WTC11 (cell line): Measurements from ENCODE around the gene H1-8. TPM values are rescaled to one million over a fixed set of nuclear protein-coding genes. Genes with fewer than 3 reads are reported as not detected.

Experiments
- ATAC-seq: fragments of 200-7000 bp; cut with Tn5 transposase; 2 replicates; pipeline ENCODE4 v1.10.0; 2021; ENCODE audit warnings: mild to moderate bottlenecking, moderate library complexity
- CTCF ChIA-PET: fragments of 300-600 bp; sonication (Branson Sonifier 250); formaldehyde crosslinking; loops from one replicate; lab custom pipeline; 2021; ENCODE audit warnings: antibody characterized with exemption; lab: Charles Lee
- POLR2A ChIA-PET: fragments of 350-600 bp; sonication (Branson Sonifier 250); formaldehyde crosslinking; loops from one replicate; lab custom pipeline; 2021; ENCODE audit warnings: antibody characterized with exemption; lab: Charles Lee
- DNase-seq: peaks from one replicate; pipeline ENCODE4 v3.0.0; 2021; ENCODE audit warnings: low spot score
- H3K27ac Mint-ChIP-seq: 2 replicates; pipeline ENCODE4 v1.8.0; 2021; ENCODE audit warnings: mixed read lengths
- H3K27me3 Mint-ChIP-seq: 2 replicates; pipeline ENCODE4 v1.8.0; 2021; ENCODE audit warnings: low read depth, mild to moderate bottlenecking, moderate library complexity, mixed read lengths
- H3K36me3 Mint-ChIP-seq: 2 replicates; pipeline ENCODE4 v1.8.0; 2021; ENCODE audit warnings: mixed read lengths
- H3K4me1 Mint-ChIP-seq: 2 replicates; pipeline ENCODE4 v1.8.0; 2022; ENCODE audit warnings: mixed read lengths
- H3K4me3 Mint-ChIP-seq: 2 replicates; pipeline ENCODE4 v1.8.0; 2021; ENCODE audit warnings: mild to moderate bottlenecking, moderate library complexity, mixed read lengths
- H3K9me3 Mint-ChIP-seq: 2 replicates; pipeline ENCODE4 v1.8.0; 2021; ENCODE audit warnings: mixed read lengths
- CBFB ChIP-seq: sonication (generic); formaldehyde crosslinking; IDR thresholded peaks from 2 replicates; pipeline ENCODE4 v1.8.1; 2022; ENCODE audit warnings: mild to moderate bottlenecking, low read depth, missing genetic modification reagents
- CREM ChIP-seq: sonication (generic); formaldehyde crosslinking; IDR thresholded peaks from 2 replicates; pipeline ENCODE4 v1.8.1; 2022; ENCODE audit warnings: mild to moderate bottlenecking, missing genetic modification reagents, moderate library complexity
- EMX1 ChIP-seq: fragments of 250-450 bp; sonication (Bioruptor Pico); IDR thresholded peaks from 2 replicates; pipeline ENCODE4 v1.8.0; 2021; ENCODE audit warnings: mild to moderate bottlenecking
- FOXP1 ChIP-seq: sonication (generic); formaldehyde crosslinking; IDR thresholded peaks from 2 replicates; pipeline ENCODE4 v1.8.0; 2022; ENCODE audit warnings: missing genetic modification reagents, mild to moderate bottlenecking, moderate library complexity, borderline replicate concordance
- GRHL2 ChIP-seq: fragments of 250-450 bp; sonication (Bioruptor Pico); IDR thresholded peaks from 2 replicates; pipeline ENCODE4 v1.8.0; 2022; ENCODE audit warnings: mild to moderate bottlenecking, moderate library complexity; ENCODE audit not compliant: insufficient replicate concordance, severe bottlenecking
- KAT7 ChIP-seq: sonication (generic); formaldehyde crosslinking; IDR thresholded peaks from 2 replicates; pipeline ENCODE4 v1.8.1; 2023; ENCODE audit warnings: missing genetic modification reagents, mild to moderate bottlenecking, borderline replicate concordance
- NFATC4 ChIP-seq: fragments of 250-450 bp; sonication (Bioruptor Pico); IDR thresholded peaks from 2 replicates; pipeline ENCODE4 v1.9.0; 2021; ENCODE audit warnings: mild to moderate bottlenecking
- NFYB ChIP-seq: sonication (generic); formaldehyde crosslinking; conservative IDR thresholded peaks from 2 replicates; pipeline ENCODE4 v1.8.0; 2022; ENCODE audit warnings: low read depth, missing genetic modification reagents
- NR3C1 ChIP-seq: sonication (generic); formaldehyde crosslinking; conservative IDR thresholded peaks from 2 replicates; pipeline ENCODE4 v1.8.1; 2023; ENCODE audit warnings: low read depth, mild to moderate bottlenecking, missing genetic modification reagents
- OVOL2 ChIP-seq: fragments of 250-450 bp; sonication (Bioruptor Pico); IDR thresholded peaks from 2 replicates; pipeline ENCODE4 v1.9.0; 2021; ENCODE audit warnings: mild to moderate bottlenecking, borderline replicate concordance
- RORB ChIP-seq: fragments of 250-450 bp; sonication (Bioruptor Pico); IDR thresholded peaks from 2 replicates; pipeline ENCODE4 v1.9.0; 2021; ENCODE audit warnings: mild to moderate bottlenecking
- TEAD4 ChIP-seq: sonication (generic); formaldehyde crosslinking; IDR thresholded peaks from 2 replicates; pipeline ENCODE4 v1.8.0; 2022; ENCODE audit warnings: mild to moderate bottlenecking, missing genetic modification reagents
- TP53 ChIP-seq: sonication (generic); formaldehyde crosslinking; IDR thresholded peaks from 2 replicates; pipeline ENCODE4 v1.8.1; 2023; ENCODE audit warnings: mild to moderate bottlenecking, missing genetic modification reagents
- ZNF121 ChIP-seq: sonication (generic); formaldehyde crosslinking; IDR thresholded peaks from 2 replicates; pipeline ENCODE4 v1.8.0; 2023; ENCODE audit warnings: missing genetic modification reagents
- ZNF219 ChIP-seq: sonication (generic); formaldehyde crosslinking; IDR thresholded peaks from 2 replicates; pipeline ENCODE4 v1.8.0; 2023; ENCODE audit warnings: missing genetic modification reagents, mild to moderate bottlenecking, borderline replicate concordance
- ZNF263 ChIP-seq: sonication (generic); formaldehyde crosslinking; IDR thresholded peaks from 2 replicates; pipeline ENCODE4 v1.8.1; 2022; ENCODE audit warnings: low read depth, mild to moderate bottlenecking, moderate library complexity, missing genetic modification reagents
- total RNA-seq: library from RNA; stranded (reverse); gene quantifications from 3 replicates; pipeline ENCODE4 v1.2.3, GENCODE V29; 2021
- TF ChIP-seq, protein P1 (sequence below): sonication (generic); formaldehyde crosslinking; IDR thresholded peaks from 2 replicates; pipeline ENCODE4 v1.8.0; 2023; ENCODE audit warnings: mild to moderate bottlenecking, missing genetic modification reagents
- TF ChIP-seq, protein P2 (sequence below): sonication (generic); formaldehyde crosslinking; IDR thresholded peaks from 2 replicates; pipeline ENCODE4 v1.8.0; 2023; ENCODE audit warnings: missing genetic modification reagents, mild to moderate bottlenecking, borderline replicate concordance
- TF ChIP-seq, protein P3 (sequence below): sonication (generic); formaldehyde crosslinking; IDR thresholded peaks from 2 replicates; pipeline ENCODE4 v1.8.0; 2022; ENCODE audit warnings: mild to moderate bottlenecking, missing genetic modification reagents
- TF ChIP-seq, protein P4 (sequence below): fragments of 250-450 bp; sonication (Bioruptor Pico); IDR thresholded peaks from 2 replicates; pipeline ENCODE4 v1.9.0; 2021; ENCODE audit warnings: mild to moderate bottlenecking, borderline replicate concordance
- TF ChIP-seq, protein P5 (sequence below): fragments of 250-450 bp; sonication (Bioruptor Pico); IDR thresholded peaks from 2 replicates; pipeline ENCODE4 v1.9.0; 2021; ENCODE audit warnings: mild to moderate bottlenecking

Gene H1-8
- total RNA-seq, 1 experiment from 2014 or later: not detected

DNA sequence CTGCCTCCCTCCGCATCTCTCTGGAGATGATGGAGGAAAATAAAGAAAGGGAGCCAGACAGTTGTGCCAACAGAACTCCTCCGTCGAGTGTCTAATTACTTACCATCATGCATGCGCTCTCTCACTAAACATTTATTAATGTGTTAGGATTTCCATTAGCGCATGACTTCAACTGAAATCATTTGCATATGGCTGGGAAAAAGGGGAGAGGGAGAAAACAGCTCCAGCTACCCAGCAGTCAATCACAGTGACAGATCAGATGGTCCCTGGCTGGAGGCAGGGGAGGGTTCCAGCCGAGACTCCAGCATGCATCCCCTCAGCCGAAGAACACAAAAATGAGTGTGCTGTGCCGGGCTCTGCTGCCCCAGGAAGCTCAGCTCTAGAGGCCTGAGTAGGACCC is 21.4 kb upstream of the H1-8 start:
- ChIA-PET CTCF (interaction anchor here (1.4 kb wide), 1 partner anchor 32 kb away, joined by 5 read pairs; no protein-coding TSS in a partner anchor), POLR2A (no interaction called here)
- Mint-ChIP-seq H3K27ac (no peak overlapping the region; the same call in 1 of the 2 replicates), H3K4me1 (peaks cover 6% of the 10 kb centered on the region), H3K9me3 (no peaks in the 10 kb centered on the region), H3K36me3 (no peaks in the 10 kb centered on the region), H3K4me3 (no peak overlapping the region), H3K27me3 (no peaks in the 10 kb centered on the region)
- ATAC-seq (no peak), DNase-seq (no peak)
- TF ChIP-seq ZNF263 (CRISPR knock-in tag) (no peak), NR3C1 (CRISPR knock-in tag) (no peak), NFYB (CRISPR knock-in tag) (no peak), GRHL2 (CRISPR knock-in tag) (no peak), ZNF121 (CRISPR knock-in tag) (no peak), FOXP1 (no peak)
- TF ChIP-seq, protein P1, sequence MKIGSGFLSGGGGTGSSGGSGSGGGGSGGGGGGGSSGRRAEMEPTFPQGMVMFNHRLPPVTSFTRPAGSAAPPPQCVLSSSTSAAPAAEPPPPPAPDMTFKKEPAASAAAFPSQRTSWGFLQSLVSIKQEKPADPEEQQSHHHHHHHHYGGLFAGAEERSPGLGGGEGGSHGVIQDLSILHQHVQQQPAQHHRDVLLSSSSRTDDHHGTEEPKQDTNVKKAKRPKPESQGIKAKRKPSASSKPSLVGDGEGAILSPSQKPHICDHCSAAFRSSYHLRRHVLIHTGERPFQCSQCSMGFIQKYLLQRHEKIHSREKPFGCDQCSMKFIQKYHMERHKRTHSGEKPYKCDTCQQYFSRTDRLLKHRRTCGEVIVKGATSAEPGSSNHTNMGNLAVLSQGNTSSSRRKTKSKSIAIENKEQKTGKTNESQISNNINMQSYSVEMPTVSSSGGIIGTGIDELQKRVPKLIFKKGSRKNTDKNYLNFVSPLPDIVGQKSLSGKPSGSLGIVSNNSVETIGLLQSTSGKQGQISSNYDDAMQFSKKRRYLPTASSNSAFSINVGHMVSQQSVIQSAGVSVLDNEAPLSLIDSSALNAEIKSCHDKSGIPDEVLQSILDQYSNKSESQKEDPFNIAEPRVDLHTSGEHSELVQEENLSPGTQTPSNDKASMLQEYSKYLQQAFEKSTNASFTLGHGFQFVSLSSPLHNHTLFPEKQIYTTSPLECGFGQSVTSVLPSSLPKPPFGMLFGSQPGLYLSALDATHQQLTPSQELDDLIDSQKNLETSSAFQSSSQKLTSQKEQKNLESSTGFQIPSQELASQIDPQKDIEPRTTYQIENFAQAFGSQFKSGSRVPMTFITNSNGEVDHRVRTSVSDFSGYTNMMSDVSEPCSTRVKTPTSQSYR (CRISPR knock-in tag): no peak
- TF ChIP-seq, protein P2, sequence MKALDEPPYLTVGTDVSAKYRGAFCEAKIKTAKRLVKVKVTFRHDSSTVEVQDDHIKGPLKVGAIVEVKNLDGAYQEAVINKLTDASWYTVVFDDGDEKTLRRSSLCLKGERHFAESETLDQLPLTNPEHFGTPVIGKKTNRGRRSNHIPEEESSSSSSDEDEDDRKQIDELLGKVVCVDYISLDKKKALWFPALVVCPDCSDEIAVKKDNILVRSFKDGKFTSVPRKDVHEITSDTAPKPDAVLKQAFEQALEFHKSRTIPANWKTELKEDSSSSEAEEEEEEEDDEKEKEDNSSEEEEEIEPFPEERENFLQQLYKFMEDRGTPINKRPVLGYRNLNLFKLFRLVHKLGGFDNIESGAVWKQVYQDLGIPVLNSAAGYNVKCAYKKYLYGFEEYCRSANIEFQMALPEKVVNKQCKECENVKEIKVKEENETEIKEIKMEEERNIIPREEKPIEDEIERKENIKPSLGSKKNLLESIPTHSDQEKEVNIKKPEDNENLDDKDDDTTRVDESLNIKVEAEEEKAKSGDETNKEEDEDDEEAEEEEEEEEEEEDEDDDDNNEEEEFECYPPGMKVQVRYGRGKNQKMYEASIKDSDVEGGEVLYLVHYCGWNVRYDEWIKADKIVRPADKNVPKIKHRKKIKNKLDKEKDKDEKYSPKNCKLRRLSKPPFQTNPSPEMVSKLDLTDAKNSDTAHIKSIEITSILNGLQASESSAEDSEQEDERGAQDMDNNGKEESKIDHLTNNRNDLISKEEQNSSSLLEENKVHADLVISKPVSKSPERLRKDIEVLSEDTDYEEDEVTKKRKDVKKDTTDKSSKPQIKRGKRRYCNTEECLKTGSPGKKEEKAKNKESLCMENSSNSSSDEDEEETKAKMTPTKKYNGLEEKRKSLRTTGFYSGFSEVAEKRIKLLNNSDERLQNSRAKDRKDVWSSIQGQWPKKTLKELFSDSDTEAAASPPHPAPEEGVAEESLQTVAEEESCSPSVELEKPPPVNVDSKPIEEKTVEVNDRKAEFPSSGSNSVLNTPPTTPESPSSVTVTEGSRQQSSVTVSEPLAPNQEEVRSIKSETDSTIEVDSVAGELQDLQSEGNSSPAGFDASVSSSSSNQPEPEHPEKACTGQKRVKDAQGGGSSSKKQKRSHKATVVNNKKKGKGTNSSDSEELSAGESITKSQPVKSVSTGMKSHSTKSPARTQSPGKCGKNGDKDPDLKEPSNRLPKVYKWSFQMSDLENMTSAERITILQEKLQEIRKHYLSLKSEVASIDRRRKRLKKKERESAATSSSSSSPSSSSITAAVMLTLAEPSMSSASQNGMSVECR (CRISPR knock-in tag): no peak
- TF ChIP-seq, protein P3, sequence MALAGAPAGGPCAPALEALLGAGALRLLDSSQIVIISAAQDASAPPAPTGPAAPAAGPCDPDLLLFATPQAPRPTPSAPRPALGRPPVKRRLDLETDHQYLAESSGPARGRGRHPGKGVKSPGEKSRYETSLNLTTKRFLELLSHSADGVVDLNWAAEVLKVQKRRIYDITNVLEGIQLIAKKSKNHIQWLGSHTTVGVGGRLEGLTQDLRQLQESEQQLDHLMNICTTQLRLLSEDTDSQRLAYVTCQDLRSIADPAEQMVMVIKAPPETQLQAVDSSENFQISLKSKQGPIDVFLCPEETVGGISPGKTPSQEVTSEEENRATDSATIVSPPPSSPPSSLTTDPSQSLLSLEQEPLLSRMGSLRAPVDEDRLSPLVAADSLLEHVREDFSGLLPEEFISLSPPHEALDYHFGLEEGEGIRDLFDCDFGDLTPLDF: no peak

DNA sequence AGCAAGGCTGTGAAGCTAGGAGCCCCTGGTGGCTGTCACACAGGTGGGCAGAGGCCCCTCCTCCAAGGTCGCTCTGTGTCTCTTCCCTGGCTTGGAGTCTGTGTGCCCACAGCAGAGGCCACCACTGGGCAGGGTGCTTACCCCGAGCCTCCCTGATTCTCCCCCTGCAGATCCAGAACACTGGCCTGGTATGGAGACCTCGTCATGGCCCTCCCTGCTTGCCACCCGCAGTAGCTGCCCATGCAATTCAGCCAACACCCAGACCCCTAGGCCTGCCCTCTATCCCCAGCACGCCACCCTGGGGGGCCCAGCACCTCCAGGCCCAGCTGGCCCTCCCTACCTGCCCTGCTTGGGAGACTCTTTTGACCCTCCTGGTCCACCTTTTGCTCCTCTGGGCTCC is 20.0 kb upstream of the H1-8 start:
- Mint-ChIP-seq H3K27ac (no peak overlapping the region), H3K36me3 (no peaks in the 10 kb centered on the region), H3K4me1 (peaks cover 12% of the 10 kb centered on the region), H3K4me3 (no peak overlapping the region), H3K27me3 (no peaks in the 10 kb centered on the region), H3K9me3 (no peaks in the 10 kb centered on the region)
- ChIA-PET CTCF (interaction anchor here (1.1 kb wide), 1 partner anchor 40 kb away, joined by 5 read pairs; no protein-coding TSS in a partner anchor), POLR2A (no interaction called here)
- ATAC-seq: no peak
- no peak for DNase-seq
- TF ChIP-seq TEAD4: no peak
- TF ChIP-seq RORB (CRISPR knock-in tag): no peak
- no peak for TF ChIP-seq KAT7
- TF ChIP-seq, protein P4, sequence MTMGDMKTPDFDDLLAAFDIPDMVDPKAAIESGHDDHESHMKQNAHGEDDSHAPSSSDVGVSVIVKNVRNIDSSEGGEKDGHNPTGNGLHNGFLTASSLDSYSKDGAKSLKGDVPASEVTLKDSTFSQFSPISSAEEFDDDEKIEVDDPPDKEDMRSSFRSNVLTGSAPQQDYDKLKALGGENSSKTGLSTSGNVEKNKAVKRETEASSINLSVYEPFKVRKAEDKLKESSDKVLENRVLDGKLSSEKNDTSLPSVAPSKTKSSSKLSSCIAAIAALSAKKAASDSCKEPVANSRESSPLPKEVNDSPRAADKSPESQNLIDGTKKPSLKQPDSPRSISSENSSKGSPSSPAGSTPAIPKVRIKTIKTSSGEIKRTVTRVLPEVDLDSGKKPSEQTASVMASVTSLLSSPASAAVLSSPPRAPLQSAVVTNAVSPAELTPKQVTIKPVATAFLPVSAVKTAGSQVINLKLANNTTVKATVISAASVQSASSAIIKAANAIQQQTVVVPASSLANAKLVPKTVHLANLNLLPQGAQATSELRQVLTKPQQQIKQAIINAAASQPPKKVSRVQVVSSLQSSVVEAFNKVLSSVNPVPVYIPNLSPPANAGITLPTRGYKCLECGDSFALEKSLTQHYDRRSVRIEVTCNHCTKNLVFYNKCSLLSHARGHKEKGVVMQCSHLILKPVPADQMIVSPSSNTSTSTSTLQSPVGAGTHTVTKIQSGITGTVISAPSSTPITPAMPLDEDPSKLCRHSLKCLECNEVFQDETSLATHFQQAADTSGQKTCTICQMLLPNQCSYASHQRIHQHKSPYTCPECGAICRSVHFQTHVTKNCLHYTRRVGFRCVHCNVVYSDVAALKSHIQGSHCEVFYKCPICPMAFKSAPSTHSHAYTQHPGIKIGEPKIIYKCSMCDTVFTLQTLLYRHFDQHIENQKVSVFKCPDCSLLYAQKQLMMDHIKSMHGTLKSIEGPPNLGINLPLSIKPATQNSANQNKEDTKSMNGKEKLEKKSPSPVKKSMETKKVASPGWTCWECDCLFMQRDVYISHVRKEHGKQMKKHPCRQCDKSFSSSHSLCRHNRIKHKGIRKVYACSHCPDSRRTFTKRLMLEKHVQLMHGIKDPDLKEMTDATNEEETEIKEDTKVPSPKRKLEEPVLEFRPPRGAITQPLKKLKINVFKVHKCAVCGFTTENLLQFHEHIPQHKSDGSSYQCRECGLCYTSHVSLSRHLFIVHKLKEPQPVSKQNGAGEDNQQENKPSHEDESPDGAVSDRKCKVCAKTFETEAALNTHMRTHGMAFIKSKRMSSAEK: no peak
- TF ChIP-seq NFATC4 (CRISPR knock-in tag): no peak
- no peak for TF ChIP-seq FOXP1
- TF ChIP-seq OVOL2 (CRISPR knock-in tag): no peak
- TF ChIP-seq EMX1 (CRISPR knock-in tag): no peak
- no peak for TF ChIP-seq ZNF263 (CRISPR knock-in tag)
- TF ChIP-seq, protein P5, sequence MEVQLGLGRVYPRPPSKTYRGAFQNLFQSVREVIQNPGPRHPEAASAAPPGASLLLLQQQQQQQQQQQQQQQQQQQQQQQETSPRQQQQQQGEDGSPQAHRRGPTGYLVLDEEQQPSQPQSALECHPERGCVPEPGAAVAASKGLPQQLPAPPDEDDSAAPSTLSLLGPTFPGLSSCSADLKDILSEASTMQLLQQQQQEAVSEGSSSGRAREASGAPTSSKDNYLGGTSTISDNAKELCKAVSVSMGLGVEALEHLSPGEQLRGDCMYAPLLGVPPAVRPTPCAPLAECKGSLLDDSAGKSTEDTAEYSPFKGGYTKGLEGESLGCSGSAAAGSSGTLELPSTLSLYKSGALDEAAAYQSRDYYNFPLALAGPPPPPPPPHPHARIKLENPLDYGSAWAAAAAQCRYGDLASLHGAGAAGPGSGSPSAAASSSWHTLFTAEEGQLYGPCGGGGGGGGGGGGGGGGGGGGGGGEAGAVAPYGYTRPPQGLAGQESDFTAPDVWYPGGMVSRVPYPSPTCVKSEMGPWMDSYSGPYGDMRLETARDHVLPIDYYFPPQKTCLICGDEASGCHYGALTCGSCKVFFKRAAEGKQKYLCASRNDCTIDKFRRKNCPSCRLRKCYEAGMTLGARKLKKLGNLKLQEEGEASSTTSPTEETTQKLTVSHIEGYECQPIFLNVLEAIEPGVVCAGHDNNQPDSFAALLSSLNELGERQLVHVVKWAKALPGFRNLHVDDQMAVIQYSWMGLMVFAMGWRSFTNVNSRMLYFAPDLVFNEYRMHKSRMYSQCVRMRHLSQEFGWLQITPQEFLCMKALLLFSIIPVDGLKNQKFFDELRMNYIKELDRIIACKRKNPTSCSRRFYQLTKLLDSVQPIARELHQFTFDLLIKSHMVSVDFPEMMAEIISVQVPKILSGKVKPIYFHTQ (CRISPR knock-in tag): no peak
- no peak for TF ChIP-seq TP53 (CRISPR knock-in tag)
- TF ChIP-seq CREM: no peak
- TF ChIP-seq CBFB (CRISPR knock-in tag): no peak
- no peak for TF ChIP-seq ZNF219 (CRISPR knock-in tag)
